Measurements from ENCODE around the gene KRABD2.

The KRABD2 gene

GRCh38 chr17:8413328-8413727, 36.8 kb upstream of the KRABD2 start:
- no peak for TF ChIP-seq CTCF (IDR thresholded peaks at IDR 0.05; ENCODE audit: low read depth, low read length)
- no peak for DNase-seq (ENCODE audit: extremely low read depth, low read depth)

- no peak for TF ChIP-seq CTCF (IDR thresholded peaks at IDR 0.05; ENCODE audit: low read depth, low read length)
- no peak for DNase-seq (ENCODE audit: extremely low read depth, low read depth)
These were observed 35.6 kb upstream of the KRABD2 start for GRCh38 chr17:8412089-8412488.

GRCh38 chr17:8410883-8411238, 34.4 kb upstream of the KRABD2 start:
- TF ChIP-seq CTCF (IDR thresholded peaks at IDR 0.05; ENCODE audit: low read depth, low read length), result no peak

GRCh38 chr17:8409966-8410882, 33.7 kb upstream of the KRABD2 start:
- peak; percentile 68 for DNase-seq (ENCODE audit: extremely low read depth, low read depth)
- peak; percentile 78 for TF ChIP-seq CTCF (IDR thresholded peaks at IDR 0.05; ENCODE audit: low read depth, low read length)

More at GRCh38 chr17:8410883-8411238, 34.4 kb upstream of the KRABD2 start:
- no peak for DNase-seq (ENCODE audit: extremely low read depth, low read depth)

GRCh38 chr17:8408371-8408770, 31.9 kb upstream of the KRABD2 start:
- no peak for TF ChIP-seq CTCF (IDR thresholded peaks at IDR 0.05; ENCODE audit: low read depth, low read length)
- DNase-seq (ENCODE audit: extremely low read depth, low read depth), result no peak

- DNase-seq (ENCODE audit: extremely low read depth, low read depth), result no peak
- no peak for TF ChIP-seq CTCF (IDR thresholded peaks at IDR 0.05; ENCODE audit: low read depth, low read length)
These were observed 29.7 kb upstream of the KRABD2 start for GRCh38 chr17:8406174-8406573.

- no peak for TF ChIP-seq CTCF (IDR thresholded peaks at IDR 0.05; ENCODE audit: low read depth, low read length)
- no peak for DNase-seq (ENCODE audit: extremely low read depth, low read depth)
These were observed 29.1 kb upstream of the KRABD2 start for GRCh38 chr17:8405499-8406016.
